PC-9 (cell line): ENCODE measurements around the gene ADIRF. TPM values are rescaled to one million over a fixed set of nuclear protein-coding genes. Genes with fewer than 3 reads are reported as not detected.
"Not testable (repeated sequence)": the region's sequence is repeated elsewhere in the genome, so short reads cannot be mapped to it uniquely, and the experiment has no call there.

ENCODE experiments used
- BruUV-seq: library from RNA; stranded (reverse); fragments of 400-500 nt; replicated peaks from 2 replicates; lab custom pipeline; 2021; lab: Mats Ljungman, UMichigan
- CTCF ChIA-PET: fragments of 300-600 bp; sonication (Branson Sonifier 250); formaldehyde crosslinking; loops from one replicate; lab custom pipeline; 2022; ENCODE audit warnings: antibody characterized with exemption; lab: Charles Lee
- POLR2A ChIA-PET: fragments of 300-600 bp; sonication (Branson Sonifier 250); formaldehyde crosslinking; loops from one replicate; lab custom pipeline; 2022; ENCODE audit warnings: antibody characterized with exemption; ENCODE audit not compliant: unreplicated experiment; lab: Charles Lee
- DNase-seq, 2 experiments: peaks; one replicate each; pipeline versions ENCODE4 v3.0.0 to v3.0.0-alpha.2; 2015 to 2022; ENCODE audit warnings: mixed read lengths in 1 of 2
- H2AFZ ChIP-seq: fragments of 200-600 bp; sonication (generic); 2 replicates; pipeline ENCODE4 v1.8.1; 2017; ENCODE audit warnings: antibody characterized with exemption
- H3F3A ChIP-seq: fragments of 200-600 bp; sonication (generic); 2 replicates; pipeline ENCODE4 v1.8.1; 2017; ENCODE audit warnings: antibody characterized with exemption, mild to moderate bottlenecking, low read depth; ENCODE audit not compliant: insufficient read depth
- H3K27ac ChIP-seq: fragments of 200-600 bp; sonication (generic); 2 replicates; pipeline ENCODE4 v1.6.1; 2016; ENCODE audit warnings: mixed run types
- H3K27me3 ChIP-seq: fragments of 200-600 bp; sonication (generic); 2 replicates; pipeline ENCODE4 v1.6.1; 2016; ENCODE audit warnings: low read depth, mixed run types; ENCODE audit not compliant: insufficient read depth
- H3K36me3 ChIP-seq: fragments of 200-600 bp; sonication (generic); 2 replicates; pipeline ENCODE4 v1.6.1; 2016; ENCODE audit warnings: low read depth, mixed run types
- H3K4me1 ChIP-seq: fragments of 200-600 bp; sonication (generic); replicated peaks from 2 replicates; pipeline ENCODE4 v1.6.1; 2016; ENCODE audit warnings: mixed run types; ENCODE audit not compliant: insufficient read depth
- H3K4me2 ChIP-seq: fragments of 200-600 bp; sonication (generic); 2 replicates; pipeline ENCODE4 v1.6.1; 2017; ENCODE audit warnings: mixed run types
- H3K4me3 ChIP-seq: fragments of 200-600 bp; sonication (generic); 2 replicates; pipeline ENCODE4 v1.6.1; 2016; ENCODE audit warnings: mixed run types
- H3K79me2 ChIP-seq: fragments of 200-600 bp; sonication (generic); 2 replicates; pipeline ENCODE4 v1.6.1; 2017; ENCODE audit warnings: low read depth, mixed run types
- H3K9me2 ChIP-seq: fragments of 200-600 bp; sonication (generic); 2 replicates; pipeline ENCODE4 v1.8.1; 2017; ENCODE audit warnings: mild to moderate bottlenecking; ENCODE audit not compliant: insufficient read depth
- H3K9me3 ChIP-seq: fragments of 200-600 bp; sonication (generic); 2 replicates; pipeline ENCODE4 v1.8.1; 2016; ENCODE audit warnings: low read depth; ENCODE audit not compliant: insufficient read depth
- H4K20me1 ChIP-seq: fragments of 200-600 bp; sonication (generic); 2 replicates; pipeline ENCODE4 v1.8.1; 2017; ENCODE audit not compliant: insufficient read depth
- CTCF ChIP-seq: fragments of 200-600 bp; sonication (generic); conservative IDR thresholded peaks from 2 replicates; pipeline ENCODE4 v1.6.1; 2017; ENCODE audit warnings: mixed run types, antibody characterized with exemption, mild to moderate bottlenecking, moderate library complexity
- EZH2 ChIP-seq: fragments of 200-600 bp; sonication (generic); IDR thresholded peaks from 2 replicates; pipeline ENCODE4 v1.8.0; 2017; ENCODE audit warnings: antibody characterized with exemption, low read depth
- intact Hi-C: fragments of 100-400 bp; cut with micrococcal nuclease; formaldehyde crosslinking; loops from one replicate; pipeline ENCODE4 v1.10.0; 2022; ENCODE audit not compliant: unreplicated experiment
- total RNA-seq: library from RNA; stranded (reverse); gene quantifications from 2 replicates; pipeline ENCODE4 v1.2.3, GENCODE V29; 2021

ADIRF gene
- total RNA-seq, 1 experiment from 2014 or later, result 51.0 TPM

- H3K36me3 ChIP-seq, result no peaks in the 10 kb centered on the region
- H3K27me3 ChIP-seq, result no peaks in the 10 kb centered on the region
- H3K4me3 ChIP-seq, result peak overlapping the region; percentile 47; the same call in 1 of the 2 replicates
- ChIA-PET CTCF (interaction anchor here (0.6 kb wide), 1 partner anchor 9 kb away, joined by 3 read pairs; no protein-coding TSS in a partner anchor), POLR2A (interaction anchor here (0.6 to 0.7 kb wide), 2 partner anchors 91 to 117 kb away, joined by 6 to 7 read pairs; no protein-coding TSS in a partner anchor)
- intact Hi-C loops, result loop anchor here (5.0 kb wide), 1 partner anchor 48 kb away; the partner anchor contains the start of gene FAM25A
- peaks cover 53% of the 10 kb centered on the region for H3F3A ChIP-seq
- H4K20me1 ChIP-seq, result no peaks in the 10 kb centered on the region
- peak overlapping the region; percentile 78 for H3K27ac ChIP-seq
- no peaks in the 10 kb centered on the region for H3K9me3 ChIP-seq
- H3K79me2 ChIP-seq, result peaks cover 9% of the 10 kb centered on the region; the same call in 1 of the 2 replicates
- no TSS peak for BruUV-seq
- DNase-seq, result peak in 1 of 2 experiments; percentile 88
- no peak overlapping the region; the same call in none of the 2 replicates for H2AFZ ChIP-seq
- H3K4me1 ChIP-seq, result peaks cover 63% of the 10 kb centered on the region
- no peaks in the 10 kb centered on the region for H3K9me2 ChIP-seq
- TF ChIP-seq EZH2 (no peak), CTCF (no peak)
- peak overlapping the region; percentile 80 for H3K4me2 ChIP-seq
These were observed 6.2 kb downstream of the ADIRF start for GRCh38 chr10:86974484-86974883.

GRCh38 chr10:86976362-86977056 lies 8.2 kb downstream of the ADIRF start:
- BruUV-seq, result no TSS peak
- no peak overlapping the region for H2AFZ ChIP-seq
- no peaks in the 10 kb centered on the region for H3K36me3 ChIP-seq
- no peak for TF ChIP-seq EZH2
- TF ChIP-seq CTCF, result no peak
- no peaks in the 10 kb centered on the region for H3K79me2 ChIP-seq
- H3K9me3 ChIP-seq, result no peaks in the 10 kb centered on the region
- no peak overlapping the region for H3K4me2 ChIP-seq
- no peaks in the 10 kb centered on the region for H3K9me2 ChIP-seq
- ChIA-PET CTCF (no interaction called here), POLR2A (no interaction called here)
- no peak overlapping the region for H3K4me3 ChIP-seq
- H3K4me1 ChIP-seq, result peaks cover 69% of the 10 kb centered on the region
- intact Hi-C loops, result no loop called here
- H4K20me1 ChIP-seq, result no peaks in the 10 kb centered on the region
- H3K27ac ChIP-seq, result no peak overlapping the region
- peaks cover 40% of the 10 kb centered on the region for H3F3A ChIP-seq
- H3K27me3 ChIP-seq, result no peaks in the 10 kb centered on the region
- DNase-seq, result no peak

GRCh38 chr10:86978457-86978856 lies 10.2 kb downstream of the ADIRF start:
- H3K4me2 ChIP-seq, result peak overlapping the region; percentile 15
- H3F3A ChIP-seq, result peaks cover 25% of the 10 kb centered on the region
- H3K27me3 ChIP-seq, intact Hi-C loops, H3K4me3 ChIP-seq, H3K79me2 ChIP-seq, POLR2A ChIA-PET, H3K9me3 ChIP-seq, H4K20me1 ChIP-seq, H3K9me2 ChIP-seq, H3K36me3 ChIP-seq, CTCF ChIA-PET, BruUV-seq, H2AFZ ChIP-seq: not testable (repeated sequence)
- DNase-seq, result peak in 1 of 2 experiments; percentile 55
- H3K27ac ChIP-seq, result peak overlapping the region; percentile 58
- H3K4me1 ChIP-seq, result peaks cover 50% of the 10 kb centered on the region
